K562 (cell line): Measurements from ENCODE around the gene OPA3. TPM values are rescaled to one million over a fixed set of nuclear protein-coding genes. Genes with fewer than 3 reads are reported as not detected.
A peak's percentile ranks its signal among the peaks of the same experiment; 100 is the strongest.

Source experiments
- ATAC-seq: fragments of 200-7000 bp; cut with Tn5 transposase; 3 replicates; pipeline ENCODE4 v1.9.1; 2020; ENCODE audit warnings: moderate library complexity
- BruUV-seq: library from RNA; stranded (reverse); fragments of 400-500 nt; replicated peaks from 2 replicates; lab custom pipeline; 2021; lab: Mats Ljungman, UMichigan
- CTCF ChIA-PET: fragments of 300-600 bp; formaldehyde crosslinking; extraction: SDS; loops from one replicate; lab custom pipeline; 2021; ENCODE audit warnings: low intra/inter-chr PET ratio; lab: Yijun Ruan, JAX
- POLR2A ChIA-PET: fragments of 300-600, 350-650 bp; sonication (Branson Sonifier 250); formaldehyde crosslinking; extraction: SDS; loops from one replicate; lab custom pipeline; 2021; ENCODE audit warnings: antibody characterized with exemption, inconsistent platforms; lab: Yijun Ruan, JAX
- DNase-seq, 4 experiments: peaks; one replicate each; pipeline versions ENCODE4 v3.0.0 to v3.0.0-alpha.2; 2011 to 2018; ENCODE audit warnings: low spot score in 3 of 4, mixed read lengths in 3 of 4; ENCODE audit errors: extremely low read depth in 1 of 4
- FAIRE-seq: peaks from 2 replicates; lab custom pipeline; 2011; peaks lifted over from hg19 to GRCh38; lab: Jason Lieb, UNC
- H2AFZ ChIP-seq: 2 replicates; pipeline ENCODE4 v1.6.0; 2011; ENCODE audit warnings: low read depth, low read length, control low read depth, inconsistent platforms
- H3K27ac ChIP-seq: fragments of 200-600 bp; 3 replicates; pipeline ENCODE4 v1.8.0; 2011; ENCODE audit warnings: low read depth, mild to moderate bottlenecking, control low read depth, inconsistent platforms, low read length, moderate library complexity, mixed read lengths; ENCODE audit errors: extremely low read depth
- H3K27me3 ChIP-seq, 2 experiments: fragments of 300-600 bp in 1 of 2; 2 replicates in 1 of 2; 3 replicates in 1 of 2; pipeline versions ENCODE4 v1.6.0 to v1.8.0; 2011; ENCODE audit warnings: inconsistent platforms in 2 of 2, low read length in 2 of 2, mild to moderate bottlenecking in 1 of 2, mixed read lengths in 1 of 2, moderate library complexity in 1 of 2; ENCODE audit not compliant: control insufficient read depth in 2 of 2, insufficient read depth in 2 of 2
- H3K36me3 ChIP-seq: fragments of 300-600 bp; 3 replicates; pipeline ENCODE4 v1.8.0; 2011; ENCODE audit warnings: mild to moderate bottlenecking, low read length, inconsistent platforms; ENCODE audit not compliant: control insufficient read depth, insufficient read depth
- H3K4me1 ChIP-seq, 2 experiments: fragments of 200-600 bp in 1 of 2; replicated peaks in 1 of 2; 2 replicates in 1 of 2; 3 replicates in 1 of 2; pipeline versions ENCODE4 v1.5.1 to v1.8.0; 2011; ENCODE audit warnings: inconsistent platforms in 2 of 2, low read length in 2 of 2, mild to moderate bottlenecking in 1 of 2, mixed read lengths in 1 of 2, moderate library complexity in 1 of 2; ENCODE audit not compliant: control insufficient read depth in 2 of 2, insufficient read depth in 2 of 2
- H3K4me2 ChIP-seq: 2 replicates; pipeline ENCODE4 v1.6.1; 2011; ENCODE audit warnings: low read length, control low read depth, inconsistent platforms, mixed read lengths; ENCODE audit not compliant: insufficient read depth
- H3K4me3 ChIP-seq: fragments of 200-600 bp; sonication (generic), shearing (Covaris generic); 2 replicates; pipeline ENCODE4 v1.5.1; 2016; ENCODE audit warnings: control low read depth, inconsistent platforms
- H3K79me2 ChIP-seq: fragments of 200-600 bp; 3 replicates; pipeline ENCODE4 v1.8.0; 2011; ENCODE audit warnings: low read length, inconsistent platforms; ENCODE audit not compliant: control insufficient read depth, insufficient read depth
- H3K9ac ChIP-seq, 2 experiments: 2 replicates each; pipeline versions ENCODE4 v1.6.0 to v1.6.1; 2011; ENCODE audit warnings: low read depth in 2 of 2, low read length in 2 of 2, control low read depth in 1 of 2, inconsistent platforms in 1 of 2, mild to moderate bottlenecking in 1 of 2, mixed read lengths in 1 of 2; ENCODE audit not compliant: insufficient read depth in 1 of 2
- H3K9me1 ChIP-seq: one replicate; pipeline ENCODE4 v1.6.0; 2011; ENCODE audit warnings: inconsistent platforms, mild to moderate bottlenecking, low read length, moderate library complexity; ENCODE audit not compliant: control insufficient read depth, insufficient read depth
- H3K9me3 ChIP-seq: replicated peaks from 2 replicates; pipeline ENCODE4 v1.5.1; 2011; ENCODE audit warnings: low read depth, low read length, inconsistent platforms; ENCODE audit not compliant: control insufficient read depth, insufficient read depth
- H4K20me1 ChIP-seq: replicated peaks from 2 replicates; pipeline ENCODE4 v1.6.1; 2011; ENCODE audit warnings: low read length, inconsistent platforms, mixed read lengths; ENCODE audit not compliant: control insufficient read depth, insufficient read depth
- ELF4 ChIP-seq: fragments of 450-650 bp; formaldehyde crosslinking; IDR thresholded peaks from 2 replicates; pipeline ENCODE4 v1.4.0; 2022; ENCODE audit warnings: missing genetic modification characterization
- PCBP2 ChIP-seq: fragments of 200-400 bp; formaldehyde crosslinking; IDR thresholded peaks from 2 replicates; pipeline ENCODE4 v1.6.1; 2018; ENCODE audit warnings: low read length, low read depth, mild to moderate bottlenecking, moderate library complexity; ENCODE audit not compliant: poor library complexity, severe bottlenecking
- POLR2A ChIP-seq: fragments of 450-650 bp; conservative IDR thresholded peaks from 2 replicates; pipeline ENCODE4 v1.6.1; 2016
- ZFP36 ChIP-seq: fragments of 150-350 bp; IDR thresholded peaks from 2 replicates; pipeline ENCODE4 v1.6.1; 2018; ENCODE audit warnings: low read length, low read depth; ENCODE audit not compliant: partially characterized antibody
- WGBS: fragments of 100-300 bp; shearing (Covaris generic); methylation state at CpG from one replicate; pipeline ENCODE4 v1.1.6; 2016; ENCODE audit warnings: low coverage, mixed read lengths; ENCODE audit not compliant: insufficient coverage; ENCODE audit errors: missing lambda C conversion rate; 5-methylcytosine and 5-hydroxymethylcytosine counted together
- in situ Hi-C: fragments of 300-500 bp; cut with MboI; formaldehyde crosslinking; loops from 4 replicates; pipeline ENCODE4 v1.15.0; 2018; ENCODE audit warnings: inconsistent platforms, mixed read lengths
- intact Hi-C: fragments of 100-400 bp; cut with micrococcal nuclease; formaldehyde crosslinking; loops from 2 replicates; pipeline ENCODE4 v1.14.2; 2022
- polyA plus RNA-seq, 8 experiments: library from polyadenylated mRNA; depleted of rRNA in 4 of 8; stranded (reverse) in 5 of 8; unstranded in 3 of 8; fragments of >200 nt; fragmentation: Nextera tagmentation in 2 of 8; fragmentation: Illumina TruSeq in 1 of 8; extraction: Ambion mirVana in 2 of 8; extraction: Trizol in 1 of 8; gene quantifications; 2 replicates each; pipeline versions ENCODE4 v1.2.1 to v1.2.3, GENCODE V29; 2011 to 2014; ENCODE audit warnings: inconsistent platforms in 1 of 8, missing spikeins in 1 of 8
- total RNA-seq, 7 experiments: library from RNA; depleted of rRNA in 6 of 7; stranded (reverse); fragments of >200 nt in 6 of 7; fragmentation: Illumina TruSeq in 2 of 7; extraction: Trizol in 2 of 7; gene quantifications; 2 replicates each; pipeline versions ENCODE4 v1.2.1 to v1.2.3, GENCODE V29; 2011 to 2021; ENCODE audit warnings: low replicate concordance in 1 of 7

The OPA3 gene
- total and polyA plus RNA-seq, 9 of the 15 experiments (the other 6 are each of a cell fraction or from before 2014, with no cell fraction given) = 1.4 to 18.8 (median 9.0) TPM

DNA sequence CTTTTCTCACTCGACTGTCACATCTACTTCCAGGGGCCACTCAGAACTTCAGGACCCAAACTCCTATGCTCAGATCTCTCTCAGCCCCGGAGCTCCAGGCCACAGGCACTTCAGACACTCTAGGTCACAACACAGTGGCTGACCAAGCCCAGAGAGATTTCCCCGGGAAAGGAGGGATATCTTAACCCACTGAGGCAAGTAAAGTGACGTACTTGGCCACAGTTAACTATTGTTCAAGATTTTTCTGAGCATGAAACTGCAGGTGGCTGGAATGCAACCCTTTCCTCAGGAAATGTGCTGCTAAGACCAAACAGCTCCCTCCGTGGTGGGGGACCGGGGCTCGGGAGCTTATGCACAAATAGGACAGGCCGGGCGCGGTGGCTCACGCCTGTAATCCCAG is 23.9 kb downstream of the OPA3 start (continued):
- TF ChIP-seq ELF4 (CRISPR knock-in tag) = no peak
- TF ChIP-seq PCBP2 = no peak

DNA sequence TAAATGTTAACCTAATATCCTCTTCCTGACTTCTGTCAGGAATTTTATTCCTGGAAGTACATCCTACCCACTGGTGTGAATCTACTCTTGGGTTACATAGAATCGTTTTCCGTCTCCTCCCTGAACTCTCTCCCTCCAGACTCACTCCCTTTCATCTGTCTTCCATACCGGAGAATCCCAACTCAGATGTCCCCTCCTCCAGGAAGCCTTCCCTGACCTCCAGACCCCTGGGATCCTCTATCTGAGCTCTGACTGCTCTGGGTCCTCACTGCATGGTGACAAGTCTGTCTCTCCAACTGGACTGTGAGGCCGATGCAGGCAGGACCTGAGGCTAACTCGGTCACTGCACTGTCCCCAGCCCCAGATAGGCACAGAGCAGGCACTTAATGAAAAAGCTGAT is 24.6 kb downstream of the OPA3 start:
- BruUV-seq = no TSS peak
- Histone ChIP-seq H3K4me3 (no peak overlapping the region), H3K79me2 (peaks cover 20% of the 10 kb centered on the region), H3K4me1 (peaks cover 4 to 22% of the 10 kb centered on the region in 2 experiments; a peak in 3 of 5 replicates), H4K20me1 (no peaks in the 10 kb centered on the region), H3K27ac (no peak overlapping the region), H3K4me2 (no peak overlapping the region), H3K9ac (peak overlapping the region in 1 of 2 experiments; percentile 82; a peak in 2 of 4 replicates), H3K27me3 (no peaks in the 10 kb centered on the region), H3K9me3 (no peaks in the 10 kb centered on the region), H3K9me1 (peaks cover 3% of the 10 kb centered on the region), H3K36me3 (peaks cover 15% of the 10 kb centered on the region; the same call in 2 of the 3 replicates), H2AFZ (no peak overlapping the region)
- ATAC-seq = no peak
- ChIA-PET POLR2A (interaction anchor here (0.6 kb wide), 1 partner anchor 12 kb away, joined by 4 read pairs; no protein-coding TSS in a partner anchor), CTCF (no interaction called here)
- no peak for FAIRE-seq
- intact Hi-C loops (no loop called here), in situ Hi-C loops (no loop called here)
- 75% methylated on average over 5 of the region's 5 CpGs for WGBS
- no peak for TF ChIP-seq POLR2A
- TF ChIP-seq ZFP36 = peak; percentile 83
- DNase-seq = peak in 2 of 4 experiments; percentile 5 to 7
